HepG2 (cell line): ENCODE measurements around the gene STK24. TPM values are rescaled to one million over a fixed set of nuclear protein-coding genes. Genes with fewer than 3 reads are reported as not detected.

ENCODE experiments used
- ATAC-seq: fragments of 200-7000 bp; cut with Tn5 transposase; 3 replicates; pipeline ENCODE4 v1.9.1; 2020; ENCODE audit warnings: mild to moderate bottlenecking, moderate library complexity
- BruUV-seq: library from RNA; stranded (reverse); fragments of 400-500 nt; replicated peaks from 2 replicates; lab custom pipeline; 2021; lab: Mats Ljungman, UMichigan
- CTCF ChIA-PET: fragments of 300-600 bp; formaldehyde crosslinking; extraction: SDS; loops from one replicate; lab custom pipeline; 2021; ENCODE audit warnings: low total read pairs, inconsistent platforms, low intra/inter-chr PET ratio; lab: Yijun Ruan, JAX
- POLR2A ChIA-PET: fragments of 350-600 bp; sonication (Branson Sonifier 250); formaldehyde crosslinking; loops from one replicate; lab custom pipeline; 2020; ENCODE audit warnings: antibody characterized with exemption, inconsistent platforms; lab: Yijun Ruan, JAX
- DNase-seq: peaks from one replicate; pipeline ENCODE4 v3.0.0-alpha.2; 2015; ENCODE audit warnings: low spot score
- FAIRE-seq: peaks from 3 replicates; lab custom pipeline; 2011; peaks lifted over from hg19 to GRCh38; lab: Jason Lieb, UNC
- H2AFZ ChIP-seq: one replicate; pipeline ENCODE4 v1.6.1; 2011; ENCODE audit warnings: low read length, inconsistent platforms
- H3K27ac ChIP-seq: fragments of 300-600 bp; 3 replicates; pipeline ENCODE4 v1.8.0; 2011; ENCODE audit warnings: mixed run types, mild to moderate bottlenecking, mixed read lengths, low read length, inconsistent platforms; ENCODE audit not compliant: insufficient read depth; ENCODE audit errors: extremely low read length
- H3K27me3 ChIP-seq, 2 experiments: fragments of 200-600 bp in 1 of 2; 2 replicates in 1 of 2; 3 replicates in 1 of 2; pipeline versions ENCODE4 v1.6.0 to v1.8.0; 2011; ENCODE audit warnings: low read length in 2 of 2, mild to moderate bottlenecking in 2 of 2, moderate library complexity in 2 of 2, inconsistent platforms in 1 of 2; ENCODE audit not compliant: insufficient read depth in 2 of 2, control insufficient read depth in 1 of 2
- H3K36me3 ChIP-seq, 2 experiments: fragments of 200-600 bp in 1 of 2; replicated peaks in 1 of 2; 2 replicates in 1 of 2; 3 replicates in 1 of 2; pipeline versions ENCODE4 v1.5.1 to v1.8.0; 2011; ENCODE audit warnings: low read length in 2 of 2, inconsistent platforms in 1 of 2; ENCODE audit not compliant: insufficient read depth in 2 of 2, control insufficient read depth in 1 of 2
- H3K4me1 ChIP-seq: 2 replicates; pipeline ENCODE4 v1.5.1; 2012; ENCODE audit warnings: low read length, inconsistent platforms; ENCODE audit not compliant: insufficient read depth
- H3K4me2 ChIP-seq: 2 replicates; pipeline ENCODE4 v1.6.0; 2011; ENCODE audit warnings: low read depth, low read length, inconsistent platforms
- H3K4me3 ChIP-seq, 3 experiments: fragments of 200-600 bp in 1 of 3; sonication (generic), shearing (Covaris generic) in 1 of 3; replicated peaks in 1 of 3; 2 replicates each; pipeline ENCODE4 v1.5.1; 2011 to 2016; ENCODE audit warnings: low read length in 3 of 3, inconsistent platforms in 2 of 3, low read depth in 2 of 3, mild to moderate bottlenecking in 2 of 3, control low read depth in 1 of 3, mixed read lengths in 1 of 3; ENCODE audit not compliant: insufficient read depth in 1 of 3
- H3K79me2 ChIP-seq: one replicate; pipeline ENCODE4 v1.6.1; 2011; ENCODE audit warnings: low read length, inconsistent platforms; ENCODE audit not compliant: insufficient read depth
- H3K9ac ChIP-seq: 2 replicates; pipeline ENCODE4 v1.6.0; 2011; ENCODE audit warnings: mild to moderate bottlenecking, low read depth, low read length, inconsistent platforms; ENCODE audit not compliant: insufficient read depth
- H3K9me3 ChIP-seq: 2 replicates; pipeline ENCODE4 v1.5.1; 2012; ENCODE audit warnings: mild to moderate bottlenecking, low read length
- H4K20me1 ChIP-seq: 2 replicates; pipeline ENCODE4 v1.6.0; 2011; ENCODE audit warnings: inconsistent platforms, mild to moderate bottlenecking, low read length, moderate library complexity; ENCODE audit not compliant: insufficient read depth
- CCAR2 ChIP-seq: fragments of 200-400 bp; formaldehyde crosslinking; optimal IDR thresholded peaks from 2 replicates; pipeline ENCODE3; 2018; ENCODE audit warnings: low read depth, mild to moderate bottlenecking, low read length, moderate library complexity
- CEBPB ChIP-seq: IDR thresholded peaks from 2 replicates; pipeline ENCODE4 v1.6.1; 2011; ENCODE audit warnings: low read depth, low read length, improper control_type of control experiment, borderline replicate concordance
- KDM5A ChIP-seq: fragments of 200-600 bp; sonication (generic); IDR thresholded peaks from 2 replicates; pipeline ENCODE4 v1.7.0; 2018; ENCODE audit warnings: antibody characterized with exemption, mild to moderate bottlenecking, low read length, borderline replicate concordance
- POGK ChIP-seq: sonication (generic); formaldehyde crosslinking; conservative IDR thresholded peaks from 2 replicates; pipeline ENCODE4 v1.8.0; 2022; ENCODE audit warnings: mild to moderate bottlenecking, moderate library complexity, missing genetic modification reagents
- PRDM4 ChIP-seq: sonication (generic); formaldehyde crosslinking; IDR thresholded peaks from 2 replicates; pipeline ENCODE4 v1.9.0; 2021; ENCODE audit warnings: missing genetic modification reagents, borderline replicate concordance
- REXO4 ChIP-seq: sonication (generic); formaldehyde crosslinking; IDR thresholded peaks from 2 replicates; pipeline ENCODE4 v1.8.0; 2022; ENCODE audit warnings: missing genetic modification reagents, mild to moderate bottlenecking, borderline replicate concordance
- SAP130 ChIP-seq: IDR thresholded peaks from 2 replicates; pipeline ENCODE4 v1.6.1; 2016; ENCODE audit warnings: low read depth
- TARDBP ChIP-seq: sonication (generic); formaldehyde crosslinking; IDR thresholded peaks from 2 replicates; pipeline ENCODE4 v1.8.0; 2022; ENCODE audit warnings: mild to moderate bottlenecking, missing genetic modification reagents
- TBP ChIP-seq: sonication (generic); formaldehyde crosslinking; IDR thresholded peaks from 2 replicates; pipeline ENCODE4 v1.5.0; 2020; ENCODE audit warnings: missing genetic modification reagents
- ZNF232 ChIP-seq: sonication (generic); formaldehyde crosslinking; IDR thresholded peaks from 2 replicates; pipeline ENCODE4 v1.4.0; 2020; ENCODE audit warnings: missing genetic modification reagents, borderline replicate concordance
- ZNF562 ChIP-seq: sonication (generic); formaldehyde crosslinking; IDR thresholded peaks from 2 replicates; pipeline ENCODE4 v1.8.0; 2022; ENCODE audit warnings: missing genetic modification reagents, borderline replicate concordance
- ZNF780A ChIP-seq: sonication (generic); formaldehyde crosslinking; IDR thresholded peaks from 2 replicates; pipeline ENCODE4 v1.8.0; 2022; ENCODE audit warnings: mild to moderate bottlenecking, missing genetic modification reagents, moderate library complexity
- WGBS: methylation state at CpG from one replicate; pipeline ENCODE4 v1.1.6; 2017; ENCODE audit warnings: low lambda C conversion rate; 5-methylcytosine and 5-hydroxymethylcytosine counted together
- in situ Hi-C: cut with HindIII; loops from 2 replicates; pipeline ENCODE4 v1.10.0; 2017; ENCODE audit warnings: low pct_unique_long_range_greater_than_20kb; ENCODE audit not compliant: extremely low pct_ligation_motif_present
- intact Hi-C: fragments of 100-400 bp; cut with micrococcal nuclease; formaldehyde crosslinking; loops from one replicate; pipeline ENCODE4 v1.10.0; 2022; ENCODE audit not compliant: unreplicated experiment
- polyA plus RNA-seq, 8 experiments: library from polyadenylated mRNA; depleted of rRNA in 3 of 8; stranded (reverse) in 7 of 8; unstranded in 1 of 8; fragments of >200 nt; fragmentation: Illumina TruSeq in 4 of 8; extraction: Trizol in 4 of 8; gene quantifications; 2 replicates each; pipeline versions ENCODE4 v1.2.1 to v1.2.3, GENCODE V29; 2011 to 2016; ENCODE audit warnings: low read depth in 4 of 8, missing spikeins in 1 of 8, mixed read lengths in 1 of 8; ENCODE audit not compliant: insufficient read depth in 1 of 8
- total RNA-seq, 5 experiments: library from RNA; depleted of rRNA; stranded (reverse); fragments of >200 nt; fragmentation: Illumina TruSeq; extraction: Trizol; gene quantifications; 2 replicates each; pipeline ENCODE4 v1.2.3, GENCODE V29; 2016; ENCODE audit warnings: low read depth in 1 of 5
- TF ChIP-seq, protein P1 (sequence below): sonication (generic); formaldehyde crosslinking; IDR thresholded peaks from 2 replicates; pipeline ENCODE4 v1.4.0; 2020; ENCODE audit warnings: missing genetic modification reagents, low read depth, mild to moderate bottlenecking, borderline replicate concordance
- TF ChIP-seq, protein P2 (sequence below): sonication (generic); formaldehyde crosslinking; IDR thresholded peaks from 2 replicates; pipeline ENCODE4 v1.9.0; 2021; ENCODE audit warnings: missing genetic modification reagents, borderline replicate concordance

The STK24 gene
- total and polyA plus RNA-seq, 2 of the 13 experiments (the other 11 are each of a cell fraction or from before 2014, with no cell fraction given), result 51.3 to 73.0 TPM

DNA sequence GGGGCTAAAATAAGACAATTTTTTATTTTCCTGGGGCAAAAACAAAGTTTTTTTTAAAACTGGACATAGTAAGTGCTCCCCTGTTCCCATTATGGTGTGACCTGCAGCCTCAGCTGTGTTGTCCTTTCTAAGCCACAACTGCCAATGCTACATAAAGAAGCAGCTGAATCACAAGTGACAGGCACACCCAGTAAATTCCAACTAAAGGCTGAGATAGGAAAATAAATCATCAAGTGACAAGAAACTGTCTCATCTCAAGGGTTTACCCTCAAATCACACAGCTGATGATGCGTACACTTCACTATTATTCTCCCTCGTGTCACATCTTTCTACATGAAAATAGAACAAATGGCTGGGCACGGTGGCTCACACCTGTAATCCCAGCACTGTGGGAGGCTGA is 28.7 kb downstream of the STK24 start:
- Histone ChIP-seq H3K27me3 (no peaks in the 10 kb centered on the region), H3K4me3 (no peak overlapping the region), H3K9me3 (no peaks in the 10 kb centered on the region), H3K27ac (no peak overlapping the region), H3K36me3 (peaks cover 4 to 34% of the 10 kb centered on the region in 2 experiments; a peak in 4 of 5 replicates), H4K20me1 (peaks cover 74% of the 10 kb centered on the region), H3K9ac (no peak overlapping the region), H3K4me2 (no peak overlapping the region), H3K4me1 (peaks cover 65% of the 10 kb centered on the region), H2AFZ (no peak overlapping the region), H3K79me2 (peaks cover 92% of the 10 kb centered on the region)
- no peak for ATAC-seq
- in situ Hi-C loops (no loop called here), intact Hi-C loops (no loop called here)
- TF ChIP-seq PRDM4 (CRISPR knock-in tag) (no peak), POGK (CRISPR knock-in tag) (no peak), CCAR2 (no peak), KDM5A (no peak), TBP (CRISPR knock-in tag) (no peak), REXO4 (no peak), ZNF562 (CRISPR knock-in tag) (no peak), ZNF780A (no peak), CEBPB (no peak), SAP130 (no peak), TARDBP (CRISPR knock-in tag) (no peak), ZNF232 (CRISPR knock-in tag) (no peak)
- TF ChIP-seq, protein P1, sequence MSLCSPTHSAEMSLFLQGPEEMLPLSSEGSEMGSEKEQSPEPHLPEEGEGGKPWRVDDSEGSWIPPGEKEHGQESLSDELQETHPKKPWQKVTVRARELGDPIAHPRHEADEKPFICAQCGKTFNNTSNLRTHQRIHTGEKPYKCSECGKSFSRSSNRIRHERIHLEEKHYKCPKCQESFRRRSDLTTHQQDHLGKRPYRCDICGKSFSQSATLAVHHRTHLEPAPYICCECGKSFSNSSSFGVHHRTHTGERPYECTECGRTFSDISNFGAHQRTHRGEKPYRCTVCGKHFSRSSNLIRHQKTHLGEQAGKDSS (CRISPR knock-in tag), result no peak
- TF ChIP-seq, protein P2, sequence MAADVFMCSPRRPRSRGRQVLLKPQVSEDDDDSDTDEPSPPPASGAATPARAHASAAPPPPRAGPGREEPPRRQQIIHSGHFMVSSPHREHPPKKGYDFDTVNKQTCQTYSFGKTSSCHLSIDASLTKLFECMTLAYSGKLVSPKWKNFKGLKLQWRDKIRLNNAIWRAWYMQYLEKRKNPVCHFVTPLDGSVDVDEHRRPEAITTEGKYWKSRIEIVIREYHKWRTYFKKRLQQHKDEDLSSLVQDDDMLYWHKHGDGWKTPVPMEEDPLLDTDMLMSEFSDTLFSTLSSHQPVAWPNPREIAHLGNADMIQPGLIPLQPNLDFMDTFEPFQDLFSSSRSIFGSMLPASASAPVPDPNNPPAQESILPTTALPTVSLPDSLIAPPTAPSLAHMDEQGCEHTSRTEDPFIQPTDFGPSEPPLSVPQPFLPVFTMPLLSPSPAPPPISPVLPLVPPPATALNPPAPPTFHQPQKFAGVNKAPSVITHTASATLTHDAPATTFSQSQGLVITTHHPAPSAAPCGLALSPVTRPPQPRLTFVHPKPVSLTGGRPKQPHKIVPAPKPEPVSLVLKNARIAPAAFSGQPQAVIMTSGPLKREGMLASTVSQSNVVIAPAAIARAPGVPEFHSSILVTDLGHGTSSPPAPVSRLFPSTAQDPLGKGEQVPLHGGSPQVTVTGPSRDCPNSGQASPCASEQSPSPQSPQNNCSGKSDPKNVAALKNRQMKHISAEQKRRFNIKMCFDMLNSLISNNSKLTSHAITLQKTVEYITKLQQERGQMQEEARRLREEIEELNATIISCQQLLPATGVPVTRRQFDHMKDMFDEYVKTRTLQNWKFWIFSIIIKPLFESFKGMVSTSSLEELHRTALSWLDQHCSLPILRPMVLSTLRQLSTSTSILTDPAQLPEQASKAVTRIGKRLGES (CRISPR knock-in tag), result no peak
- no peak for FAIRE-seq
- BruUV-seq, result no TSS peak
- ChIA-PET CTCF (no interaction called here), POLR2A (no interaction called here)
- WGBS, result 100% methylated on average over 3 of the region's 3 CpGs
- no peak for DNase-seq
